ENCODE measurements around the gene MEF2D.

Gene MEF2D

DNA sequence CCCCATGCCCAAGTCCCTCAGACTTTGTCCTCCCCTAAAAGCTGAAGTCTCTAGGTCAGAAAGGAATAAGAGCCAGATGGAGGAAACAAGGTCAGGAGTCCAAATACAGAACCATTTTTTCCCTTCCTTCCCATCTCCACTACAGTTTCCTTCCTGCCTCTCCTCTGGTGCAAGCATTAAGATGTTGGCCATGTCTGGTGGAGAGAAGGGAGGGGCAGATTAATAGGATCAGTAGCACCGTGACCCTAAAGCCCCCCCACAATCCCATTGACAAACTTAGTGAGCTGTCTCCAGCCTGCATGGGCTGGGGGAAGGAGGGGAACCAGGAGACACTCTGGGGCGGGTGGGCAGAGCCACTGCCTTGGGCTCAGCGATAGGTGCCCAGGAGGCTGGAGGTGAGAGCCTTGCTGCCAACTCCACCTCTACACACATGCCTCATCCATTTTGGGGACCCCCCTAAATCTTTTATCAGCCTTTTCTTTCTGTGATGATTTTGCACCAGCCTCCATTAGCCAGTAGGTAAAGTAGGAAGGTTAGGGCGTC lies 71.8 kb downstream of the MEF2D start:
- no peak for DNase-seq (ENCODE audit: low read depth, low spot score)

DNA sequence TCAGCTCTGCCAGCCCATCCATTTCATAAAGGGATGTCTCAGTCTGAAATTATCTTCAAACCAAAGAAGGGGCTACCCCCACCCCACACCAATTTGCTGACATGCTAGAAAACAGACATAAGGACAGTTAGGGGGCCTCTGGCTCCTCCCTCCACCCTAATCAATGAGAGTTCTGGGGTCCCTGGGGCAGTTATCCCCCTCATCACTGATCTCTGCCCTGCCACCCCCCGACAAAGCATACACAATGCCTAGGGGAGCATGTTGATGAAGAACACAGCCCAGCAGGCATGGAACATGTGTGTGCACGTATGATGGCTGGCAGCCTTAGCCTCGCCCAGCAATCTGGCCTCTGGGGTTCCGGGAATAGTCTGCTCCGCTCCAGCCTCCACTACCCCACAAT lies 72.6 kb downstream of the MEF2D start:
- DNase-seq (ENCODE audit: low read depth, low spot score), result no peak

DNA sequence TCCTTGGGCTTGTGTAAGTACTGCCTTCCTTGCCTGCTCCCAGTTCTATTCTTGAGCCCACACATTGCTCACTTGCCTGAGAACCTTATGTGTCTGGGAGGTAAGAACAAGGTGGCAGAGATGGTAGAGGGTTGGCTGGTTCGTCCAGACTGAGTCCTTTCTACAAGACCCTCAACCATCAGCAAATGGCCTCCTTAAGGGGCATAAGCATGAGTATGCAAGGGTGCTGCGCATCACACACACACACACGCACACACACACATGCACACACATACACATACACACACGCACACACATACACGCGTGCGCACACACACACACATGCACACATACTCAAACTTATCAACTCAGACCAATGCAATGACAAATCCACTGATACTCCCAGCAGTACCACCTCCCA lies 74.6 kb downstream of the MEF2D start:
- no peak for DNase-seq (ENCODE audit: low read depth, low spot score)

DNA sequence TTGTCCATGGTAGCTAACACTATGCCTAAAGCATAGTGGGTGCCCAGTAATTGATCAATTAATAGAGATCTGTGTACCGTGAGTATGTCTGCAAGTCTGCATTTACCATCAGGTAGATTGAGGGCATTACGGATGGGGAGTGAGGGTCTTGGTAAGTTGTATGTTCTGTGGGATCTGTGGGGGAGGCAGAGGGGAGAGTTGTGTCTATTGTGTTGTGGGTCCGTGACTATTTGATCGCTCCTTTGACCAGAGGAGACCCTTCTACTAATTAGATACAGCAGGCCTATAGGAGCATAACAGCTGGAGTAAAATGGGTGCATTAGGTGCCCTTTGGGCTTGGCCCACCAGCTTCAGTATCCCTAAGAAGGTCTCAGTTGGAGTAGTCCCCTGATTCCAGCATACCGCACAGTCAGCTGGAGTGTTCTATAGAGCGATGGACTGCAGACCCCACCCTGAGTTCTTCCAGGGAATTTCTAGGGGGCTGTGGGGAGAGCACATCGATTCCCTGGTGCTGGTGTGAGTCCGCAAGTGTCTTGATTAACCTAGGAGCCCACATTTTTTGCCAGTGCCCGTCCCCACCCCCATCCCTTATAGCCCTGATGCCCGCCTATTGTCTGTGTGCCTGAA lies 75.7 kb downstream of the MEF2D start:
- DNase-seq (ENCODE audit: low read depth, low spot score), result no peak

DNA sequence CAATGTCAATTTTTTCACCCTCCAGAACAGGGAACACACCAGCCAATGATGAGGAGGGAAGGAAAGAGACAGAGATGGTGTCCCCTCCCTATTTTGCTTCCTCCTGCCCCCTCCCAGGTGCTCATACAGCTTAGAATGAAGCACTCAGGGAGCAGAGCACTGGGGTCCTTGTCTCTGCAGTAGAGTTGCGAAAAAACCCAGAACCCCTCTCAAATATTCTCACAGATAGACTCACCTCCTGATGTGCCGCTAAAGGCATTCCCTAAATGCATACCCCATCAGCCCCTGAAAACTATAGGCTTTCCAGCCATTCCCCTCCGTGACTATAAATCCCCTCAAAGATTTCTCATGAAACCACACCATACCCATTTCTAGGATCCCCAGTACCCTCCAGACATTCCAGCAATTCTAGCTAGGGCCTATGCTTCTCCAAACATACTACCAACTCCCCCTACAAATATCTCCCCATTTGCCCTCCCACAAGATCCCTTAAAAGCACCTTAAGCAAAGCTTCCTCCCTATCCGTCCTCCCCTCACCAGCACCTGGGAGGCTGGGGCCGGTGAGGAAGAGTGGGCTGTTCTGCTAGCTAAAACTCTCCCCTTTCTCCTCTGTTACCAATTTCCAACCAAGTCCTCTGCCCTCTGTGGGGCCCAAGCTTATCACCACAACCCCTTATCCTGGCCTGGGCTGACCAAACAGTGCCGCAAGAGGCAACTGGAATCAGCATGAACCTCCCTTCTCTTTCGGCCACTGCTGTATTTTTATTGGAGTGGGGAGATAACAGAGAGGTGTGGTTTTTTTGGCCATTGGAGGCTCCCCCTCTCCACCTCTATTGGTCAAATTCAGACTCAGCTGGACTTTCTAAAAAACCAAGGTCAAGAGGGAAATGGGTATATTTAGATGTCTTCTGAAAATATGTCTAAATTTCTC lies 76.9 kb downstream of the MEF2D start:
- no peak for DNase-seq (ENCODE audit: low read depth, low spot score)

DNA sequence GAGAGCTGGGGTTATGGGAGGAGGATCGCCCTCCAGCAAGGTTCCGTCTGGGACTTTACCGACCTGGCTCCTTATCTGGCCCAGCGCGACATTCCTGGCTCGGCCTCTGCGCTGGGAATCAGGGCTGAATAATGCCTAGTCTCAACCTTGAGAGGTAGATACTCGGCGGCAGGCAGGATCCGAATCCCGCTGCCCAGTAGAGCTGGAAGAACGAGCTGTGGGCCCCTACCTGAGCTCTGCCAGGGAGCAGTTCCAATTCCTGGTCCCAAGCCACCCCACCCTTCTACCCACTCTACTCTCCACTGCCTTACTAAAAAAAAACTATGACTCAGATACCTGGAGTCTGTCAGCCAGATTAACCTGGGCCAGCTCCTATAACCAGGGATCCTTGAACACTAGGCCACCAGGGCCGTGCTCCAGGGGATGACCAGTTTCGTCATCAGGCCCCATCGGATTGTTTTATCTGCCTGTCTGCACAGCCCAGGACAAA lies 77.9 kb downstream of the MEF2D start:
- DNase-seq (ENCODE audit: low read depth, low spot score), result no peak

DNA sequence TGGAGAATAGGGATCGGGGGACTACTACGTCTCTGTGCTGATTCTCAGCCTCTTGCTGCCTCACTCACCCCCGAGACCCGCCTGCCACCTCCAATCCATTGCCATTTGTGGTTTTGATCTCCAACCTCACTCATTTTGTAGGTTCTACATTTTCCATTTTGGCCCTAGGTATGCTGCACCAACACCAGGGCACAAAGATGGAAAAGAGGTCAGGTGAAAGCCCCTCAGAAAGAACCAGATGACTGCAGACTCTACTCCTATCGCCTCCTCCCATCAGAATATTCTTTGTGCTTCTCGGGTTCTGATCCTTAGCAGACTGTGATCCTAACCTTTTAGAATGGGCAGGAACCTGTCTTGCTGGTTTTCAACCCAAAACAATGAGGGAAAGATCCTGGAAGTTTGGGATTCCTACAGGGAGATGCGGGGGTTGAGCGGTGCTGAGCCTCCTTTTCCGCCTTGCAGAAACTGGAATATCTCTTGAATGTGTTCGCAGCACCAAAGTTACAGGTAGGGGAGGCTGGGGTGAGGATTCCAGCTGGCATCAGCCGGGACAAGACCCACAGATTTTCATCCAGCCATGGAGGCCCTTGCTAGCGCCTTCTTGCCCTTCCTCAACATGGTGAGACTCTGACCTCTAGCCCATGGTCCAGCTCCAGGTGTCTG lies 78.5 kb downstream of the MEF2D start:
- no peak for DNase-seq (ENCODE audit: low read depth, low spot score)

DNA sequence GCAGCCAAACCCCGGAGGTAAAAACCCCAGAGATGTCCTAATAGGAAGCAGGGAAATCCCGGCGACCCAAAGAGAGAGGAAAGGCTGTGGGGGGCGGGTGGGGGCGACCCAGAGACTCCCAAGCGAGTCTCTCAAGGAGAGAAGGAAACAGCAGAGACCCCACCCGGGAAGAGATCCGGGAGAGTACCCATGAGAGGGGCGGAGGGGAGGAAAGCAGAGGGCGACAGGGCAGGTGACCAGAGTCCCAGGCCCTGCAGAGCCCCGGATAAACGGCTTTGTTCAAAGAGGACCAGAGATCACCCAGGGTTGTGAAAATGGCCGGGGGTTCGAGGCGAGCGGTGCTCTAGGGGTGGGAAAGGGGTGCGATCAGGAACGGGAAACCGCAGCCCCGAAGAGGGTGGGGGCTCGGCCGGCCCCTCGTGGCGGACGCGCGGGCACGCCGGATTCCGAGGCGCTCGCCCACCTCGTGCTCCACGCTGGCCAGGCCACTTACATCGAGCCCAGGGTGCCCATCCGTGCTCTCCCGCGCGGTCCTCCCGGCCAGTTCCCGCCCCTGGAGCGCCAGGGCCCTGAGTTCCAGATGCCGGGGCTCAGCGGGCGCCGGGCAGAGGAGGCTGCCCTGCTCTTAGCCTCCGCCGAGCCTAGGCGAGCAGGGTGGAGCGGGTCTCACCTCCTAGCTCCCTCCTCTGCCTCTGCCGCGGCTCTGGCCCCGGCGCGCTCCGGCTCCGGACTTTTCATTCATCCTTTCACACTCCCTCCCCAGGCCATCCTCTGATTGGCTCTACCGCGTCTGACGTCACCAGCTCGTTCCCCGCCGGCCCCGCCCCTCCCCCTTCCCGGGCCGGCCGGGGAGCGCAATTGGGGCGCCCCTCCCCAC lies 79.3 kb downstream of the MEF2D start:
- DNase-seq (ENCODE audit: low read depth, low spot score), result peak; percentile 92

DNA sequence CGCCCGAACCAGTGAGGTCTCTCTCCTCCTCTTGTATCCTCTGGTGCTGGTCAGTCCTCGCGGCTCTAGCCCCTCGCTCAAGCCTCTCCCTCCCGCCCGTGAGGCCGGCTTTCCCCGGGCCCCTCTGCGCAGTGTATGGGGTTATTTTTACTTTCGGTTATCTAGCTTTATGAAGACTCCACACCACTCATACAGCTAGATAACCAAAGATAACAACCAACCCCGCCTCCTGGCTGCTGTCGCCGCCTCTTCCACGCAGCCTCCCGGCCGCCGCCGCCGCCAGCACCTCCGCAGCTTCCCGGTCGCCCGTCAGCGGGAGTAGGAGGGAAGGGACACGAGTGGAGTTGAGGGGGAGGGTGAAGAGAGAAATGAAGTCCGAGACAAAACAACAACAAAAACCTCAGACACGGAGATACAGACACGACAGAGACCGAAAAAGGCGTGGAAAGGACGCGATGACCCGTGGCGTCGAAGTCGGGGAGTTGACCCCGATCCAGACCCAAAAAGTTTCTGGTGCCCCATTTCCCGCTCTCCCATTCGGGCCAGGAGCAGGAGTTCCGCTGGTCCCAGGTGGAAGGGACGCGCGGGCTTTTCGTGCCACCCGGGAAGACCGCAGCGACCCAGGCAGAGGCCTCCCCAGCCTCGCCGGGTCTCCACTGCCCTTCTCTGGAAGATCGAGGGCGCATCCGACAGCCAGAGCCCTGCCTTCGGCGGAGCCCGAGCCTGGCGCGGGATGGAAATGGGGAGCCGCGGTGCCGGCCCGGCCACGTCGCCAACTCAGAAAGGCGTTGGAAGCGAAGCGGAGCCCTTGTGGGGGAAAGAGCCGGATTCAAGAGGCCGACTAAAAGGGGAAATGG lies 80.1 kb downstream of the MEF2D start:
- DNase-seq (ENCODE audit: low read depth, low spot score), result peak; percentile 52

DNA sequence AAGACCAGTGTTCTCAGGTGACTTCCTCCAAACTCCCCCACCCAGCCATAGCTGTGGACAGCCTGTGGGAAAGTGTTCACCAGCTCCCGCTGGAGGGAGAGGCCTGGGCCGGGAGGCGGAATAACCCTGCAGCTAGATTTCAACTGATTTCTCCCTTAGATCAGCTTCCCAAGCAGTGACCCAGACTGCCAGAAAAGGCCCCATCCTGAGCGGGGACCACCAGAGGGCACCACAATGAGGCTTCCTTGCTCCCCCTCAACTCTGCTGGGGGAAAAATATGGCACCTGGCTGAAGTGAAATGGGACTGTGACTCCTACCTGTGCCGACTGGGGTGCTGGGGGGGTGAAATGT lies 80.7 kb downstream of the MEF2D start:
- DNase-seq (ENCODE audit: low read depth, low spot score), result peak; percentile 42

DNA sequence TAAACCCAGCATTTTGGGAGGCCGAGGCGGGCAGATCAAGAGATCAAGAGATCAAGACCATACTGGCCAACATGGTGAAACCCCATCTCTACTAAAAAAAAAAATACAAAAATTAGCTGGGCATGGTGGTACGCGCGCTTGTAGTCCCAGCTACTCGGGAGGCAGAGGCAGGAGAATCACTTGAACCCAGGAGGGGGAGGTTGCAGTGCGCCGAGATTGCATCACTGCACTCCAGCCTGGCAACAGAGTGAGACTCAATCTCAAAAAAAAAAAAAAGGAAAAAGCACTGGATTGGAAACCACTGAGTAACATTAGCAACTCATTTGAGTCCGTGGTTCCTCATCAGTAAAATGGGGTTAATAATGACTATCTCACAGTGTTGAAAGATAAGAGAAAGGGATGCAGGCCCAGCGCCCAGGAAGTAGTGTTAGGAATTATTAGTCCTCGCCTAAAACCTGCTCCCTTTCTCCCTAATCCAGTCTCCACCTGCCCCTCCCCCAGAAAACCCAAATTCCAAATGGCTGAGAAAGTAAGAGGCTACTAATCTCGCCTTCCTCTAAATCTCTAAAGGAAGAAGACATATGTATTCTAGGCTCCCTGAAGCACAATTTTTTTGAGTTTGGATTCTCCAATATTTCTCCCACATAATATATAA lies 82.0 kb downstream of the MEF2D start:
- no peak for DNase-seq (ENCODE audit: low read depth, low spot score)

DNA sequence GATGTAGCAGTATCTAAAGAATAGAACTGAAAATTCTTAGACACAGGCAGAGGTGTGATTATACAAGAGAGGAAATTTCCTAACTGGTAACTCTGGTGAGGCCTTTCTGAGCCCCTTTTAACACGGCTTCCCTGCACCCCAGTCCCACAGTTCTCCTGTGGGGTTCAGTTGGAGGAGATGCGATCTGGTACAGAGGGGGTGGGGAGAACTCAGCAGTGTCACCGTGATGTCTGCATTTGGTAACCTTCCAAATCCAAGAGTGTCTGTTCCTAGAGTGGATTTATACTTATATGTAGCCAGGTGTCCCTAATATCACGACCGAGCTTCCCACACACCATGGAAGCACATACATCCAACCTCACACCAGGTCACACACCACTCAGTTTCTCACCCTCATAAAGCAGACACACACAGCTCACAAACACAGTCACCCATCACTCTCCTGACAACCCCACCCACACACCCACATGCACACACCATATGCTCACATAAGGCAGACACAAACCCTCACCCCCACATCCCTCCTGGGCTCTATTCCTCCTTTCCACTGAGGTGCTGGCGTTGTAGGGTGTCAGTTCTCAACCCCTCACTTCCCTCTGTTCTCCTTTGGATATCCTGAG lies 83.1 kb downstream of the MEF2D start:
- DNase-seq (ENCODE audit: low read depth, low spot score), result no peak

DNA sequence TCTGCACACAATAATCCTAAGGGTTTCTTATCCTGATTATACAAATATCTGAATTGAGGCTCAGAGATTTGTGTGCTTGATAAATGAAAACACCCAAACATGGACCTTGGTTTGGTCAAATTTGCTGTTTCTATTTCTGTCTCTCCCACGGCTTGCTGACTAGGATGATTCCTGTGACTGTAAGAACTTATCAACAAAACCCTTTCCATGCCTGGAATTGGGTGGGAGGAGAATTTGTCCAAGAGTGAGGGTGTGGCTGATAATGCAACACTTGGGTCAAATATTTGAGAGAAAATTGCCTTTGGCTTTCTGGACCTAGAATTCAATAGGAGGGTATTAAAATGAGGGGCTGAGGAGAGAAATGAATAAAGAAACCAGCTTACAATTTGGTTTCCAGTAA lies 83.6 kb downstream of the MEF2D start:
- no peak for DNase-seq (ENCODE audit: low read depth, low spot score)

DNA sequence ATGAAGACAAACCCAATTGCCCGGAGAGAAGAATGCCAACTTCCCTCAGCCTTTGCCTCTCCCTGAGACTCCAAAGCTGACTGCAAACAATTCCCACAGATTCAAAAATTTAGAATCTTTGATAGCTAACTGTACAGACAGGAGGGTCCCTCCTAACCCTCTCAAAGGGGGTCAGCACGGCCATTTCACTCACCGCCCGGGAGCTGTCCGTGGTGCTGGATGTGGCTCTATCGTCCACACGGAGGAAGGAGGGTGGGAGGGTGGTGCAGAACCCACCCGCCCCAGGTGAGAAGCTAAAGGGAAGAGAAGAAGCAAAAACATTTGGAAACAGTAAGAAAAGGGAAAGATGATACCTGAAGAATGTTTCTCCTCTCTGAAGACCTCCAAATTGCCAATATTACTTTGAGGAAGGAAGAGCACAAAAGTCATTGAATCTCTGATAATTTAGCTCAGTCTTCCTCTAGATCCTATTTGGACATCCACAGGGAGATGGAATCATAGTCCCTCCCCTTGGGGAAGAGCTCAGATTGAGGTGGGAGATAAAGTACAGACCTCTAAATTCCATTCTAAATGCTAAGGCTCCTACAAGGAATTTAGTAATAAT lies 86.0 kb downstream of the MEF2D start:
- DNase-seq (ENCODE audit: low read depth, low spot score), result peak; percentile 44

Data from astrocyte of the hippocampus (primary cell).